ENCODE results near the gene TLDC2.

TLDC2 gene

GRCh38 chr20:36849333-36850065, 26.4 kb upstream of the TLDC2 start:
- in situ Hi-C loops (cut with MboI; ENCODE audit: low sequenced_read_pairs) = no loop called here

GRCh38 chr20:36850759-36851158, 25.2 kb upstream of the TLDC2 start:
- in situ Hi-C loops (cut with MboI; ENCODE audit: low sequenced_read_pairs) = no loop called here

- in situ Hi-C loops (cut with MboI; ENCODE audit: low sequenced_read_pairs) = no loop called here
These were observed 24.4 kb upstream of the TLDC2 start for GRCh38 chr20:36851490-36851889.

GRCh38 chr20:36852187-36852586, 23.8 kb upstream of the TLDC2 start:
- in situ Hi-C loops (cut with MboI; ENCODE audit: low sequenced_read_pairs) = no loop called here

- in situ Hi-C loops (cut with MboI; ENCODE audit: low sequenced_read_pairs) = no loop called here
These were observed 21.3 kb upstream of the TLDC2 start for GRCh38 chr20:36854348-36855240.

GRCh38 chr20:36855241-36855657, 20.7 kb upstream of the TLDC2 start:
- in situ Hi-C loops (cut with MboI; ENCODE audit: low sequenced_read_pairs) = no loop called here

GRCh38 chr20:36856195-36856594, 19.7 kb upstream of the TLDC2 start:
- in situ Hi-C loops (cut with MboI; ENCODE audit: low sequenced_read_pairs) = no loop called here

GRCh38 chr20:36856691-36857635, 19.0 kb upstream of the TLDC2 start:
- in situ Hi-C loops (cut with MboI; ENCODE audit: low sequenced_read_pairs) = no loop called here

GRCh38 chr20:36859282-36859555, 16.7 kb upstream of the TLDC2 start:
- in situ Hi-C loops (cut with MboI; ENCODE audit: low sequenced_read_pairs) = no loop called here

- in situ Hi-C loops (cut with MboI; ENCODE audit: low sequenced_read_pairs) = no loop called here
These were observed 16.1 kb upstream of the TLDC2 start for GRCh38 chr20:36859700-36860330.

GRCh38 chr20:36860339-36860738, 15.6 kb upstream of the TLDC2 start:
- in situ Hi-C loops (cut with MboI; ENCODE audit: low sequenced_read_pairs) = no loop called here

- in situ Hi-C loops (cut with MboI; ENCODE audit: low sequenced_read_pairs) = no loop called here
These were observed 14.9 kb upstream of the TLDC2 start for GRCh38 chr20:36860811-36861624.

GRCh38 chr20:36861625-36861874, 14.4 kb upstream of the TLDC2 start:
- in situ Hi-C loops (cut with MboI; ENCODE audit: low sequenced_read_pairs) = no loop called here

- in situ Hi-C loops (cut with MboI; ENCODE audit: low sequenced_read_pairs) = no loop called here
These were observed 13.8 kb upstream of the TLDC2 start for GRCh38 chr20:36861875-36862801.

GRCh38 chr20:36862857-36863668, 12.9 kb upstream of the TLDC2 start:
- in situ Hi-C loops (cut with MboI; ENCODE audit: low sequenced_read_pairs) = no loop called here

- in situ Hi-C loops (cut with MboI; ENCODE audit: low sequenced_read_pairs) = no loop called here
These were observed 10.7 kb upstream of the TLDC2 start for GRCh38 chr20:36865076-36865860.

- in situ Hi-C loops (cut with MboI; ENCODE audit: low sequenced_read_pairs) = no loop called here
These were observed 10.1 kb upstream of the TLDC2 start for GRCh38 chr20:36865861-36866149.

- in situ Hi-C loops (cut with MboI; ENCODE audit: low sequenced_read_pairs) = no loop called here
These were observed 9.8 kb upstream of the TLDC2 start for GRCh38 chr20:36866164-36866563.

Measured in HL-60/S4 (cell line).